GM15510 (cell line): ENCODE measurements around the gene HLA-DMB.

Source experiments
- POLR2A ChIP-seq: IDR thresholded peaks from 3 replicates; pipeline ENCODE4 v1.6.1; 2011; ENCODE audit warnings: borderline replicate concordance; ENCODE audit not compliant: insufficient read length; ENCODE audit errors: extremely low read depth

HLA-DMB gene

GRCh38 chr6:32922083-32922482 is 18.7 kb downstream of the HLA-DMB start:
- no peak for TF ChIP-seq POLR2A

GRCh38 chr6:32920715-32921114 is 20.1 kb downstream of the HLA-DMB start:
- no peak for TF ChIP-seq POLR2A

DNA sequence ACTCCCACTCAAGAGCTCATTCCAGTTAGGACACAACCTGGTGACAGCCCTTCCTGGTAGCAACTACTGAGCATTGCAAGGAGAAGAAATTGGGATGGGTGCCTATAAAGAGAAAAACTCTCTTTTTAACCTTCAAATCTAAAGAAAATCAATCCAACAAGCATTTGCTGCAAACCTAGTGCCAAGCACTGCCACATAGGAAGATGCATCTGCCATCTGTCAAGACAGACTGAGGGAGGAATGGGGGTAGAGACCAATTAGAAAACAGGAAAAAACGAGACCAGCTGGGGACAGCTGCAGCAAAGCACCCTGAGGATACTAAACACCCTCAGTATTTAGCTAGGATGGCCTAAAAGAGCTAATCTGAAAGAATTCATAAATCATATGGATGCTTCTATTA is 27.9 kb downstream of the HLA-DMB start:
- no peak for TF ChIP-seq POLR2A

DNA sequence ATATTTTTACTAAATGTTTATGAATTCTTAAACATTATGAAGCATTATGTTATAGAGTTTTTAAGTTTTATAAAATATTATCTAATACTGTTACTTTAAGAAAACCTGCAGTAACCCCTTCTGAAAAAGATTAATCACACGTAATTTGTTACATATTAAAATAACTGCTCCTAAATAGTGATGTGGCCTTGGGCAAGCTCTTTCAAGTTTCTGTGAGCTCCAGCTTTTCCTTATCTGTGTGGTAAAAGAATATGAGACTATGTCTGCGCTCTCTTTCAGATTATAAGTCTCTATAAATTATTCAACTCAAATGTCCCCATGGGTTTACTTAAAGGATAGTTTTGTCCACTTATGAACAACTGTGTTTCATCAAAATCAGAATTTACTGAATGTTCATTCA is 31.9 kb downstream of the HLA-DMB start:
- TF ChIP-seq POLR2A: no peak

DNA sequence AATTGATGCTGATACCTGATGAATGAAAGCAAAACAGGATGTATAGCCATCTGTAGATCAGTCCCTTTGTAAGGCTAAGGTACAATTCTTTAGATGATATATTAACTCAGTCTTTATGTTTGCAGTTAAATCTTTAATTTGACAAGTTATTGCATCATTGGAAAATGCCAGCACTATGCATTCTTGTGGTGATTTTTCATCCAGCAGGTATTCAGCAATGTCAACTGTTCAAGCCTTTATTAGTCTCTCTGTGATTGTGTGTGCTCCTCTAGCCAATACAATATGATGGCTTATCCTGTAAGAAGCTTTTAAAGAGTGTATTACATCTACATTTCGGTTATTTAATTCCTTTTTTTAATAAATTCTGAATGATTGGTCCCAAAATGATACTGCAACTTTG is 34.3 kb downstream of the HLA-DMB start:
- no peak for TF ChIP-seq POLR2A

- TF ChIP-seq POLR2A: no peak
Measured at GRCh38 chr6:32905078-32905477, 35.8 kb downstream of the HLA-DMB start.

GRCh38 chr6:32903952-32904351 is 36.9 kb downstream of the HLA-DMB start:
- no peak for TF ChIP-seq POLR2A

DNA sequence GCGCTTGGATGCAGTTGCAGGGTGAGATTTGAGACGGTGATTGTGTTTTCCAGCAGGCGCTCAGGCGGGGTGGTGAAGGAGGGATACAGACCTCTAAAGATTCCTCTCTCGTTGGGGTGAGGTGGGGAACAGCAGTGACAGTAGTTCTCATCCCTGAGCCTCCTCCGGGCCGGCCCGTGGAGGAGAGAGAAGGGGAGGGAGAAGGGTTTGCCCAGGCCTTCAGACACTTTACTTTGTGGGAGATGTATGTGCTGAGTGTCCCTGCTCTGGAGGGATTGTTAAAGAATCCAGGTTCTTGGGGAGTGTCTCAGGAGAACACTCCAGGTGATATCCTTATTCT is 45.9 kb downstream of the HLA-DMB start:
- no peak for TF ChIP-seq POLR2A

GRCh38 chr6:32894085-32895005 is 46.5 kb downstream of the HLA-DMB start:
- TF ChIP-seq POLR2A: peak; percentile 83

DNA sequence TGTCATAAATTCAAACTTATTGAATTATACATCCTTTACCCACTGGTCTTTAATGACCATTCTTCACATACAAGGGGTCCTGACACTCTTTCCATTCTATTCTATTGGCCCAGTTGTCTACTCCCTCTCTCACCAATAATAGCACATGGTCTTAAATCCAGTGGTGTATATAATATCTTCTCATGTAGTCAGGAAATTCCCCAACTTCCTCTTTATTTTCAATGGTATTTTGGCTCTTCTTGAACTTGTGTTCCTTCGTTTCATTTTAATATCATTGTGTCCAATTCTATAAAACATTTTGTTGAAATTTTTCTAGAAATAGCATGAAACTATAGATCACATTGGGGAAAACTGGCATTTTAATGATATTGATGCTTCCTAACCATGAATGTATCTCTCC is 50.0 kb downstream of the HLA-DMB start:
- TF ChIP-seq POLR2A: no peak

DNA sequence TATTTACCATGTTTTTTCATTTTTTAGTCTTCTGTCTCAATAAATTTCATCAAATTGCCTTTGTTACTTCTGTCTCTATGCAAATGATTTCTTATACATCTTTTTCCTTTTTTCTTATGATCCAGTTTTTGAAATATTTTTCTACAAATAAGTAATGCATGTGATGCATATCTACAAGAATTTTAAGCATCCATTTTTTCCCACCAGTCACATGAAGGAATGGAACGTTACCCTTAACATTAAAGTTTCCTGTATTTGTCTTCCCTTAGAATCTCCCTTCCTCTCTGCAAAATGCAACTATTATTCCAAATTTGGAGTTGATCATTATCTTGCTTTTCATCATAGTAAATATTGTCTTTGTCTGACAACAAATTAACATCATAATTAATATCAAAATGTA is 51.3 kb downstream of the HLA-DMB start:
- no peak for TF ChIP-seq POLR2A

DNA sequence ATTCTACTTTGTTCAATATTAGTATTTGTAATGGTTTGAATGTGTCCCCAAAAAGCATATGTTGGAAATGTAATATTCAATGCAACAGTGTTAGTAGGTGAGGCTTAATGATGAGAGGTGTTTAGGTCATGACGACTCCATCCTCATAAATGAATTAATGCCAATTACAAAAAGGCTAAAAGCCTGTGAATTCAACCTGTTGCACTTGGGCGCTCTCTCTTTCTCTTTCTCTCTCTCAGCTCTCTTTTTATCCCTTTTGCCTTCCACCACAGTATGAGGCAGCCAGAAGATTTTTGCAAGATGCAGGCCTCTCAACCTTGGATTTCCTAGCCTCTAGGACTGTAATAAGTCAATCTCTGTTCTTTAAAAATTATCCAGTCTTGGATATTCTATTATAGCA is 52.3 kb downstream of the HLA-DMB start:
- no peak for TF ChIP-seq POLR2A

- no peak for TF ChIP-seq POLR2A
Measured at GRCh38 chr6:32887616-32888015, 53.2 kb downstream of the HLA-DMB start.

DNA sequence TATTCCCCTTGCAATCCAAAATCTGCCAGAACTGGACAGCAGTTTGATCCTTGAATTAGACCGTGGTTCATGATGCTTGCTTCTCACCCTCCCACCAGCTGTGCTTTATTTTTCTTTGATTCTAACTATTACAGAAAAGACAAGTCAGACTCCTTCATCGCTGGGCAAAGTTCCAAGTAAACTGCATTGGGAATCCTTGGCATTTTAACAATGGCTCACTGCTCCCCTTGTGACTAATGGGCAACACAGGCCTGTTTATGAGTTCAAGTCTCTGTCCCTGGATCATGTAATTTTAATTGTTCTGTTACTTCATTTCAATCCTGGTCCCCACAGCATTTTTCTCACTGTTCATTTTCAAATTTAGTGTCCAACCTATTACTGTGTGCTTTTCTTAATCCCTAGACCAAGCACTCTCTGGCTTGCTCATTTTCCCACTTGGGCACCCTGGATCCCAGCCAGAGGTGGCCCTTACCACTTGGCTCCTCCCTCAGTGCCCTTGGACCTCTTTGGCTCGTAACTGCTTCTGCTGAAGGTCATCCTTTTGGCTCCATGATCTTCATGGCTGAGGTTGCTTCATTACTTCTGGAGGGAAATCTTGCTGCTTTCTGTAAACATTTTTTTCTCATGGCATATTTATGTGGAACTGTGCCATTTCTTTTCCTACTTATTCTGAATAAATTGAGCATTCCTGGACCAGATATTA is 54.0 kb downstream of the HLA-DMB start:
- no peak for TF ChIP-seq POLR2A

DNA sequence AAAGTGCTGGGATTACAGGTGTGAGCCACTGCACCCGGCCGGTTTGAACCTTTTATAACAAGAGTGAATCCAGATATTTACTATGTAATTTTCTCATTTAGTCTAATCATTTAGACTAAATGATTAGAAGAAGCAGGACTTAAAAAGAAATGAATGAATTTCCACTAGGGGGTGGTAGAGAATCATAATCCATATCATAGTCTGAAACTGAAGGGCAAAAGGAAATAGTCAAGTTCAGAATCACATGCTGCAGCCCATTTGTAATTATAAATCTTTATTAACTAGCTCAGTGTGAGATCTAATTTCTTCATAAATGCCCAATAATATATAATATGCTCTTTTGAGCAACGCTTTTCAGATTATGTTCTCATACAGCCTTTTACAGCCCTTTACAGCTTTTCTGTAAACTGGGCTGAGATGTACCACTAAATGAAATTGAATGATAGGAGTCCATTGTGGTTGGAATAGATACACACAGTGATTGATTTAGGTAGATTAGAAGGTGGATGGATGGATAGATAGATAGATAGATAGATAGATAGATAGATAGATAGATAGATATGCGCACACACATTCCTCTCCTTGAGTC is 55.0 kb downstream of the HLA-DMB start:
- TF ChIP-seq POLR2A: no peak
